GM19372 (cell line): ENCODE measurements around the gene TRIM47.

Experiments used
- ATAC-seq: cut with Tn5 transposase; IDR thresholded peaks from one replicate; pipeline ENCODE4 v1.9.1; 2021; ENCODE audit warnings: mild to moderate bottlenecking, low read depth, moderate library complexity; ENCODE audit not compliant: unreplicated experiment

Gene TRIM47

GRCh38 chr17:75909051-75909811, 30.9 kb upstream of the TRIM47 start:
- ATAC-seq, result no peak

- no peak for ATAC-seq
These were observed 29.8 kb upstream of the TRIM47 start for GRCh38 chr17:75908201-75908600.

- ATAC-seq, result no peak
These were observed 27.9 kb upstream of the TRIM47 start for GRCh38 chr17:75906143-75906884.

- ATAC-seq, result peak; percentile 96
These were observed 26.6 kb upstream of the TRIM47 start, which contains the start of gene MRPL38 for GRCh38 chr17:75904749-75905521. Gene MRPL38 (minus strand): TSS chr17:75904884. CDS start chr17:75904875, 9 bp downstream.

- ATAC-seq, result no peak
These were observed 24.0 kb upstream of the TRIM47 start for GRCh38 chr17:75902406-75902805.

GRCh38 chr17:75901727-75902126, 23.3 kb upstream of the TRIM47 start:
- no peak for ATAC-seq

- ATAC-seq, result no peak
These were observed 22.5 kb upstream of the TRIM47 start for GRCh38 chr17:75900691-75901533.

- ATAC-seq, result no peak
These were observed 21.5 kb upstream of the TRIM47 start for GRCh38 chr17:75899767-75900468.

- ATAC-seq, result no peak
These were observed 21.0 kb upstream of the TRIM47 start for GRCh38 chr17:75899353-75899752.

- no peak for ATAC-seq
These were observed 20.4 kb upstream of the TRIM47 start for GRCh38 chr17:75898791-75899190.

GRCh38 chr17:75898065-75898464, 19.7 kb upstream of the TRIM47 start:
- ATAC-seq, result no peak

- ATAC-seq, result no peak
These were observed 19.0 kb upstream of the TRIM47 start for GRCh38 chr17:75897160-75898019.

- peak; percentile 61 for ATAC-seq
These were observed 18.2 kb upstream of the TRIM47 start, which contains the start of gene TRIM65 for GRCh38 chr17:75896415-75897159. Gene TRIM65 (minus strand): TSS chr17:75896951. CDS start chr17:75896937, 14 bp downstream.

GRCh38 chr17:75895370-75896155, 17.2 kb upstream of the TRIM47 start:
- no peak for ATAC-seq

- no peak for ATAC-seq
These were observed 15.8 kb upstream of the TRIM47 start for GRCh38 chr17:75894049-75894733.

- no peak for ATAC-seq
These were observed 15.1 kb upstream of the TRIM47 start for GRCh38 chr17:75893305-75894048.
